NCI-H1930 (cell line): ENCODE results near the gene ZFP91.

Source experiments
- DNase-seq, 2 experiments: peaks; one replicate each; lab custom pipeline; 2025; lab: John Stamatoyannopoulos, UW

ZFP91 gene

GRCh38 chr11:58631378-58631777, 52.5 kb downstream of the ZFP91 start:
- no peak for DNase-seq

- no peak for DNase-seq
These were observed 53.6 kb downstream of the ZFP91 start for GRCh38 chr11:58632510-58632909.

- no peak for DNase-seq
These were observed 57.7 kb downstream of the ZFP91 start for GRCh38 chr11:58636587-58636986.

- DNase-seq: no peak
These were observed 58.5 kb downstream of the ZFP91 start for GRCh38 chr11:58637371-58637770.

- DNase-seq: no peak
These were observed 60.2 kb downstream of the ZFP91 start for GRCh38 chr11:58639103-58639502.

- no peak for DNase-seq
These were observed 60.8 kb downstream of the ZFP91 start for GRCh38 chr11:58639669-58640068.

- no peak for DNase-seq
These were observed 61.6 kb downstream of the ZFP91 start for GRCh38 chr11:58640386-58641023.

GRCh38 chr11:58641341-58641740, 62.5 kb downstream of the ZFP91 start:
- no peak for DNase-seq

GRCh38 chr11:58641803-58642581, 63.1 kb downstream of the ZFP91 start:
- DNase-seq: no peak

GRCh38 chr11:58645854-58646253, 67.0 kb downstream of the ZFP91 start:
- DNase-seq: no peak

- no peak for DNase-seq
These were observed 68.4 kb downstream of the ZFP91 start for GRCh38 chr11:58647141-58647699.

GRCh38 chr11:58647866-58648265, 69.0 kb downstream of the ZFP91 start:
- DNase-seq: no peak

GRCh38 chr11:58649623-58650022, 70.8 kb downstream of the ZFP91 start:
- DNase-seq: no peak

GRCh38 chr11:58650496-58650895, 71.6 kb downstream of the ZFP91 start:
- DNase-seq: no peak

GRCh38 chr11:58652726-58653280, 73.9 kb downstream of the ZFP91 start:
- DNase-seq: no peak

GRCh38 chr11:58654079-58654907, 75.4 kb downstream of the ZFP91 start:
- peak; percentile 26 to 75 for DNase-seq

- no peak for DNase-seq
These were observed 76.0 kb downstream of the ZFP91 start for GRCh38 chr11:58654908-58655296.

- no peak for DNase-seq
These were observed 77.5 kb downstream of the ZFP91 start for GRCh38 chr11:58656348-58656747.

- DNase-seq: no peak
These were observed 79.8 kb downstream of the ZFP91 start for GRCh38 chr11:58658623-58659022.

GRCh38 chr11:58659404-58659803, 80.5 kb downstream of the ZFP91 start:
- DNase-seq: no peak

- no peak for DNase-seq
These were observed 81.2 kb downstream of the ZFP91 start for GRCh38 chr11:58659910-58660570.
